C4-2B (cell line): ENCODE data around the gene MSMB.
"Not testable (repeated sequence)": the region's sequence is repeated elsewhere in the genome, so short reads cannot be mapped to it uniquely, and the experiment has no call there.

Source experiments
- ZFX ChIP-seq: fragments of 450-650 bp; IDR thresholded peaks from 2 replicates; pipeline ENCODE4 v1.6.1; 2017
- TF ChIP-seq, protein P1 (sequence below): fragments of 450-650 bp; conservative IDR thresholded peaks from 2 replicates; pipeline ENCODE4 v1.5.1; 2017; ENCODE audit warnings: mild to moderate bottlenecking

DNA sequence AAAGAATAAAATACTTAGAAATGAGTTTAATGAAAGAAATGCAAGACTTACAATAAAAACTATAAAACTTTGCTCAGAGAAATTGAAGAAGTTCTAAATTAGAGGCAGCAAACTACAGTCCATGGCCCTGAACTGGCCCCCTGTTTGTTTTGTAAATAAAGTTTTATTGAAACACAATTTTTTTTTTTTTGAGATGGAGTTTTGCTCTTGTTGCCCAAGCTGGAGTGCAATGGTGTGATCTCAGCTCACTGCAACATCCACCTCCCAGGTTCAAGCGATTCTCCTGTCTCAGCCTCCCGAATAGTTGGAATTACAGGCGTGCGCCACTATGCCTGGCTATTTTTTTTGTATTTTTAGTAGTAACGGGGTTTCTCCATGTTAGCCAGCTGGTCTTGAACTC is 11.9 kb upstream of the MSMB start:
- TF ChIP-seq, protein P1, sequence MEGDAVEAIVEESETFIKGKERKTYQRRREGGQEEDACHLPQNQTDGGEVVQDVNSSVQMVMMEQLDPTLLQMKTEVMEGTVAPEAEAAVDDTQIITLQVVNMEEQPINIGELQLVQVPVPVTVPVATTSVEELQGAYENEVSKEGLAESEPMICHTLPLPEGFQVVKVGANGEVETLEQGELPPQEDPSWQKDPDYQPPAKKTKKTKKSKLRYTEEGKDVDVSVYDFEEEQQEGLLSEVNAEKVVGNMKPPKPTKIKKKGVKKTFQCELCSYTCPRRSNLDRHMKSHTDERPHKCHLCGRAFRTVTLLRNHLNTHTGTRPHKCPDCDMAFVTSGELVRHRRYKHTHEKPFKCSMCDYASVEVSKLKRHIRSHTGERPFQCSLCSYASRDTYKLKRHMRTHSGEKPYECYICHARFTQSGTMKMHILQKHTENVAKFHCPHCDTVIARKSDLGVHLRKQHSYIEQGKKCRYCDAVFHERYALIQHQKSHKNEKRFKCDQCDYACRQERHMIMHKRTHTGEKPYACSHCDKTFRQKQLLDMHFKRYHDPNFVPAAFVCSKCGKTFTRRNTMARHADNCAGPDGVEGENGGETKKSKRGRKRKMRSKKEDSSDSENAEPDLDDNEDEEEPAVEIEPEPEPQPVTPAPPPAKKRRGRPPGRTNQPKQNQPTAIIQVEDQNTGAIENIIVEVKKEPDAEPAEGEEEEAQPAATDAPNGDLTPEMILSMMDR = not testable (repeated sequence)
- TF ChIP-seq ZFX = not testable (repeated sequence)
